Middle frontal gyrus (tissue), 1 donor: ENCODE results near the gene AGK.
A peak's percentile ranks its signal among the peaks of the same experiment; 100 is the strongest.

Experiments used
- DNase-seq: peaks from one replicate; pipeline ENCODE4 v3.0.0-alpha.2; 2015; ENCODE audit warnings: low spot score; ENCODE audit errors: extremely low spot score

The AGK gene

DNA sequence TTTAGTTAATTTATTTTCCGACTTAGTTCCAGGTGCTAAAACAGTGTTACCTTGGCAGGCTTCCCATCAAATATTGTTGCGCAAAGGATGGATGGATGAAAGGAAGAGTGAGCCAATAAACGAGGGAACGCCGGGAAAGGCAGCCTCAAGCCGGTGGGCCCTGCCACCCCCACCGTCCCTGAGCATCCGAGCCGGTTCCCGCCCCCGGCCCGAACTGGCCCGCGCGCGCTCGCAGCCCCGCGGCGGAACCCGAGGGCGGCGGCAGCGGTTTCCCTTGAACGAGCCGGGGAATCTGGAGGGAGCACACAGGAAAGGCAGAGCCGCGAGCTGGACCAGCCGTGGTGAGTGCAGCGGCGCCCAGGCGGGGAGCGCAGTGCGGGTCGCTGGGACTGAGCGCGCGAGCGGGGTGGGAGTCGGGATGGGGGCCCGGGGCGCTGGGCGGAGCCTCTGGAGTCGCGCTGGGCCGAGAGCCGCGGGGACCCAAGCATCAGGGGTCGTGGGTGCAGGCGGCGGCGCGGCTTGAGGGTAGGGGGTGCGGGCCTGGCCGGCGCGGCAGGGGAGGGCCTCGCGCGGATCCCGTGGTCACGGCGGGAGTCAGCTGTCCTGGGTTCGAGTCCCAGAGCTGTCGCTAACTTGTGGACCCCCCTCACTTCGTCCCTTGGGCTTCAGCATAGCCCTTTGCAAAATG, at the start of gene AGK:
AGK (plus strand) TSS at position 317 of the 688 bp plus-strand sequence. CDS start 4,057 bp downstream, outside the sequence.
- DNase-seq: peak; percentile 60

- DNase-seq: no peak
Observed at GRCh38 chr7:141501451-141501850, 49.8 kb upstream of the AGK start.

- DNase-seq: no peak
Observed at GRCh38 chr7:141511316-141511675, 39.9 kb upstream of the AGK start.

DNA sequence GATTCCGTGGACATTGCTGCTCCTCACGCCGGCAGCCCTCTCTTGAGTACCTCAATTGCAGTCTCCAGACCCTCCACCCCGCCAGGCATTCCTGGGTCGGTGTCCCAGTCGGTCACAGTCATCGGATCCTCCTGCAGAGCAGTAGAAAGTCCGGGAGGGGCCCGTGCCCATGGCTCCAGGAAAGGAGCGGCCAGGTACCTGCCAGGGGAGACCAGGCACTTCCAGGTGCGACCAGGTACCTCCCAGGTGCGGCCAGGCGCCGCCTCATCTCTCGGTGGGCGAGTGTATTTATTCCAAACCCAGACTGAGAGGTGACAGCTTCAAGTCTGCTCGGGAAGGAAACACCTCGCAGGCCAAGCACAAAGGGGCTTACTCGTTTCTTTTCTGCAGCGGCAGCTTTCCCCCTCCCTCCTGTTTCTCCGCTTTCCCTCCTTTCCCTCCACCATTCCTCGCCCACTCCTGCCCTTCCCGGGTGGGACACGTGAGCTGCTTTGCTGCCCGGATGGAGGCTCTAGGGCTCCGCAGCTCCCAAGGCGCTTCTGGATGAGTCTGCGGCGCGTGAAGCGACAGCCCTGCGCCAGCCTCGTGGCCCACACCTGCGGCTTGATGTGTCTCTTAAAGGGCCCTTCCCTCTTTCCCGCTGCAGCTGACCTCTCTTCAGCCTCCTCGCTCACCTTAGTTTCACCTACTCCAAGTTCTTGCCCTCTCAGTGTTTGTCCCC, 39.4 kb upstream of the AGK start:
- no peak for DNase-seq

- no peak for DNase-seq
Observed at GRCh38 chr7:141512597-141512996, 38.6 kb upstream of the AGK start.

DNA sequence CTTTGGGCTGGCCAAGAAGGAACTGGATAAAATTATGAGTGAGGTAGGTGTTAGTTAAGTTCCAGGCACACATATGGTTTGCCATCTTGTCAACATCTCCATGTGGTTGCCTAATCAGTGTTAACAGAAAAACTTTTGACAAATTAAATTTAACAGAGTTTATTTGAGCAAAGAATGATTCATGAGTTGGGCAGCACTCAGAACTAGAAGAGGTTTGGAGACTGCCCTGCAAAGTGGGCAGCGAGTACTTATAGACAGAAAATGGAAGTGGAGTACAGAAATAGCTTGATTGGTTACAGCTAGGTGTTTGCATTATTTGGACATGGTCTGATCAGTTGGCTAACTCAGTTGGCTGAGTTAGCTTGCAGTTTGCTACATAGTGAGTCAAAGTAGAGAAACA, 37.5 kb upstream of the AGK start:
- DNase-seq: no peak

GRCh38 chr7:141515941-141516340, 35.3 kb upstream of the AGK start:
- no peak for DNase-seq

DNA sequence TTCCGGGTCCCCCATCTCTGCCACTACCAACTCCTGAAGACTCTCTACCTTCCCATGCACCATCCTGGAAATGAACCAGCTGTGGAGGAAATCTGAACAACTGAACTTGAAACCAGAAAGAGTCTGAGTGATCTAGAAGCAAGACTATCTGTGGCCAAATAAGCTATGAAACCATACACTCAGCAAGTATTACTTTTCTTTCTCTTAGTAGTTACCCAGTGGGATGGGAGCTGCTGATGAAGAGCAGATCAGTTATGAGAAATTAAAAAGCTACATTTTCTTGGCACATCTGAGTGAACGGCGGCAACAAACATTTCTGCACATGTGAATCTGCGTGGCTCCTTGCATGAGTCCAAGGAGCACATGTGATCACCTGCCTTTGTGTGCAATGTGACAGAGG, 31.6 kb upstream of the AGK start:
- no peak for DNase-seq

DNA sequence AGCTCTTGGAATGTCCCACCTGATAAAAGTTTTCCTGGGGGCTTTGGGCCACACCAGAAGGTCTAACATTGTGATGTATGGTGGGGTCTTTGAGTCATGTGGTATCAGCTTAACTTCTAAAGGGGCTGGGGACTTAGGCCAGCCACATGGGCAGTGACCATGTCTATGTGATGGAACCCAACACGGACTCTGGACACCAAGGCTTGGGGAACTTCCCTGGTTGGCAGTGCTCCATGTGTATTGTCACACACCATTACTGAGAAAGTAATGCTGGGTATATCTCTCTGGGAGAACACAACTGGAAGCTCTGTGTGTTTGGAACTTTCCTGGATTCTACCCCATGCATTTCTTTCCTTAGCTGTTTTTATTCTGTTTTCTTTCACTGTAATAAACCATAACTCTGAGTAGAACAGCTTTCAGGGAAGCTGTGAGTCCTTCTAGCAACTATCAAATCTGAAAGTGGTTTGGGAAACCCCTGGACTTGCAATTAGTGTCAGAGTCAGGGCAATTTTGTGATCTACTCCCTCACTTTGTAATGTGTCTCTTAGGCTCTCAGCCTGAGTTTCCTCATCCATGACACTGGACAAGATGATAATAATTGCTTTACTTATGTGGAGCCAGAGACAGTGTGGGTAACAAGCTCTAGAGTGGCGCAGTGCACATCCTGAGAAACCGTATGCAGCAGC, 28.4 kb upstream of the AGK start:
- no peak for DNase-seq

DNA sequence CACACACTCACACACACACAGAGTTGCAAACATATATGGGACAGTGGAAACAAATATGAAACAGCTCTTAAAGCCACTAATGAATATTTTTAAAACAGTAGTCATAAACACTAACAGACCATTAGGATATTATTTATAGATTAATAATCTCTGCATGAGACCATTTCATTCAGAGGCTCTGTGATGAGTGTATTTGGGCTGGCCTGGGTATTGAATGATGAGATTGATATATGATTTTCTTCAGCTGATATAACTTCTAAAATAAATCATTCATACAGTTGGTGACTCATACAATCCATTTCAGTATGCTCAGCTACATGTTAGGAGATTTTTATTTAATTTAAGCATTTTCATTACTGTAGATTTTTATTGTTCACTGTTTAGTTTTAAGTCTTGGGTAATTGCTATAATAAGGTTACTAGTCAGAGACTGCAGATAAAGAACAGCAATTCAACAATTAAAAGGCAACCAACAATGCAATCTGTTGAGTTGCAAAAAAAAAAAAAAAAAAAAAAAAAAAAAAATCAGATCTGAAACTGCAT, 25.2 kb upstream of the AGK start:
- no peak for DNase-seq

DNA sequence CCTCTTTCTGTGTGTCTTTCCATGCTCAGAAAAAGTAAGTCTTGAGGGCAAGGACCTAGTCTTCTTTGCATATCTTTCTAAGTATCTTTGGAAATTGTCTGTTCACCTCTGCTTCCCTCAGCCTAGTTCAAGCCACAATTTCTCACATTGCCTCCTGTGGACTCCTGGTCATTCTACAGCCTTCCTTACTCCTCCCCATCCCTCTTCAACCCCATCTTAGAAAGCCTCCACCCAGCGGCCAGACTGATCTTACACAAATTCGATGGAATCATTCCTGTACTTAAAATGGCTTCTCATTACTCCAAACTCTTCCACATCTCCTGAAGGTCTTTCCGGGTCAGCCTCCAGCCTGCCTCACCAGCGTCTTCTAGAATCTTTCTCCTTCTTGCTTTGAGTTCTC, 24.1 kb upstream of the AGK start:
- no peak for DNase-seq

DNA sequence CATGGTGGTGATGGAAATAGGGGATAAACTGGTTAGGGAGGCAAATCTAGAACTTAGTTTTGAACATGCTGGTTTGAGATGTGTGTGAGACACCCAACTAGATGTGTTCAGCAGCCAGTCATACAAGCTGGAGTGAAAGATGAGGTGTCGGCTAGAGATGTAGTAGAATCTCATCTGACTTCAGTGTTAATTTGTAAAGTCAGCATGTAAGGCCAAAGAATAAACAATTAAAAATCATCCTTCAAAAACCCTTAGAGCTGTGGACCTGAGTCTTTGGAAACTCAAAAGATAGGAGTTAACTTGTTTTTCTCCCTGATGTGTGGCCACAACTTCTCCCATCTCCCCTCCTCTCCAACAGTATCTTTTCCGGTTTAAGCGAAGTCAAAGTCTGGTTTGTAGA, 22.8 kb upstream of the AGK start:
- DNase-seq: no peak

DNA sequence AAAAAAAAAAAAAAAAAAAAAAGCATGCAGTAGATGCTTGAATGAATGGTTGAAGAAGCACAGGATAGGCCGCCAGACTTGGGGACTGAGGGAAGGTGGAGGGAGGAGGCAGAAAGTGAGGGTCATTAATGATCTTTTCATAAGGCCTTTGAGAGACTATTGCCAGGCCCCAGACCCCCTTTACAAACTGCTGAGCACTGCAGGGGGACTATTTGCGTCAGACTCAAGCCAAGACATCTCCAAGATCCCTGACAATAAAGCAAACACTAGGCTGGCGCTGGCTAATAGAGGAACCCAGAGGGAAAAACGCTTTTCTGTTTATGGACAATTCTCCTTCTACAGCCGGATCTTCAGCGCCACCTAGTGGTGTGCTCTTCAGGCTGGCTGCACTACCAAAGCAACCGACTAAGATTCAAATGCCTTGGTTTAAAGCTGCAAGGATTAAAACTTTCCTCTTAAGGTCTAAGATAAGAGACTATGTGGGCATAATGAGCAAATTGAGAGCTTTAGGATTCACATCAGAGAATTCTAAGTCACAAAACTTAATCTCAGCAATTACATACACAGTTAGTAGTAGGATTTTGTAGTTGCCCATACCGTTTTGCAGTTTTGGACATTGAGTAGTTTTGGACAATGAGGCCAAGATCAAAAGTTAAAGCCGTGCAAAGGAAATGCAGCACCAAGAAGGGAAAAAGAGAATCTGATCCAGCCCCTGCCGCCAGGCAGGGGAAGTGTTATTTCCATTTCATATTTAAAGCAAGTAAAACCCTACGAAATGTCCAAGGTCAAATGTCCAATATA, 17.9 kb upstream of the AGK start:
- DNase-seq: peak; percentile 87

- DNase-seq: no peak
Observed at GRCh38 chr7:141534757-141535737, 16.2 kb upstream of the AGK start.

DNA sequence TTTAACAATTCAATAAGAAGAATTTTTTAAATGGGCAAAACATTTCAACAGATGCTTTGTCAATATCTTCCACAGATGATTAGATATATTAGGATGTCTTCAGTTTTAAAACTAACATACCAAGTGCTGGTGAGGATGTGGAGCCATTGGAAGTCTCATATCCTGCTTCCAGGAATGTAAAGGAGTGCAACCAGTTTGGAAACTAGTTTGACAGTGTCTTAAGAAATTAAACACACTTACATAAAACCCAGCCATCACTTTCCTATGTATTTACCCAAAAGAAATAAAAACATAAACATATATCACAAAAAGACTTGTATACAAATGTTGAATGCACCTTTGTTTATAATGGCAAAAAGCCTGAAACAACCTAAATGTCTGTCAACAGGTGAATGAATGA, 13.3 kb upstream of the AGK start:
- DNase-seq: no peak

GRCh38 chr7:141541375-141541774, 9.8 kb upstream of the AGK start:
- DNase-seq: no peak

DNA sequence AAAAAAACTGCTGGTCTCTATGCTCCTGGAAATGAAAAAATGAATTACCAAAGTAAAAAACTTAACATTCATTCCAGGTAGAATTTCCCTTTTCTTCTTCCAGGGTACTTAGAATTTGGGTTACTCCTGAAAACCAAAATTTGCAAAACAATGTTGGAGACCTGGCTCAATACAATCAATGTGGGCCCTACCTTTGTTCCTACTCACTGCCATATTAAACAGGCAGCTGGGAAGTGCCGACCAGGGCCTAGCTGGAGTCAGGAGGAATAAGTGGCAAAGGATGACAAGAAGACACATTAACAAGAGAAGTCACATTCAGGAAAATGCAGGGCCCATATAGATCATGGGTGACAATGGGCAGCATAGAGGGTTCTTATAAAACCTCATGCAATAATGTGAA, 6.4 kb upstream of the AGK start:
- DNase-seq: no peak

DNA sequence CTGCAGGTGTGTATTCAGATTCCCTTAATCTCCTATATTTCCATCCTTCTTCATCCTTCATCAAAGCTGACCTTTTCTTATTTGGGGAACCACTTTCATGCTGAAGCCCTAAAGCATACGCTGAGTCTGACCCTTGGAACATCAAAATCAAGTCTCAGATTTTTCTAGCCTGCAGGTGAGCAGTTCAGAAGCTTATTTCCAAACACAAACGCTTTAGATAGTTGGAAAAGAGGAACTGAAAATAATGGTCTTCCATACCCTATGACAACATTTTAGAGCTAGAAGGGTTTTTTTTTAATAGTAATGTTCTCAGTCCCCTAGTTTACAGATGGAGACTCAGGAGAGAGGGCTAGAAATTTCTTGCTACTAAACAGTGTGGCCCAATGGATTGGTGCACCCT, 1.6 kb upstream of the AGK start:
- DNase-seq: no peak

GRCh38 chr7:141550386-141551093, 670 bp upstream of the AGK start:
- no peak for DNase-seq

- no peak for DNase-seq
Observed at GRCh38 chr7:141551782-141552181, 572 bp downstream of the AGK start.
